Type B pancreatic cell (in vitro differentiated cells): ENCODE results near the gene AMBRA1. TPM values are rescaled to one million over a fixed set of nuclear protein-coding genes. Genes with fewer than 3 reads are reported as not detected.

Experiments
- DNase-seq: peaks from one replicate; pipeline ENCODE4 v3.0.0; 2021; ENCODE audit warnings: mixed read lengths; ENCODE audit not compliant: unreplicated experiment; ENCODE audit errors: extremely low spot score
- H3K27ac Mint-ChIP-seq: 2 replicates; pipeline ENCODE4 v1.8.0; 2021; ENCODE audit warnings: mild to moderate bottlenecking, mixed read lengths
- H3K27me3 Mint-ChIP-seq: 2 replicates; pipeline ENCODE4 v1.8.0; 2021; ENCODE audit warnings: mixed read lengths
- H3K36me3 Mint-ChIP-seq: 2 replicates; pipeline ENCODE4 v1.8.0; 2021; ENCODE audit warnings: mixed read lengths
- H3K4me1 Mint-ChIP-seq: one replicate; pipeline ENCODE4 v1.8.0; 2021; ENCODE audit warnings: mixed read lengths; ENCODE audit not compliant: unreplicated experiment
- H3K4me3 Mint-ChIP-seq: 2 replicates; pipeline ENCODE4 v1.8.0; 2021; ENCODE audit warnings: mild to moderate bottlenecking, mixed read lengths
- H3K9me3 Mint-ChIP-seq: 2 replicates; pipeline ENCODE4 v1.8.0; 2021; ENCODE audit warnings: mixed read lengths
- CTCF ChIP-seq: fragments of 200-600 bp; sonication (generic); conservative IDR thresholded peaks from 2 replicates; pipeline ENCODE4 v1.5.0; 2021; ENCODE audit warnings: antibody characterized with exemption, mild to moderate bottlenecking
- total RNA-seq: library from RNA; stranded (reverse); gene quantifications from 2 replicates; pipeline ENCODE4 v1.2.1, GENCODE V29; 2021; ENCODE audit warnings: low replicate concordance

AMBRA1 gene
- total RNA-seq, 1 donor from 2014 or later, result 38.8 TPM

- Mint-ChIP-seq H3K9me3 (no peaks in the 10 kb centered on the region), H3K27me3 (no peaks in the 10 kb centered on the region), H3K4me1 (peaks cover 15% of the 10 kb centered on the region), H3K4me3 (no peak overlapping the region), H3K27ac (no peak overlapping the region), H3K36me3 (peaks cover 3% of the 10 kb centered on the region)
- no peak for DNase-seq
- no peak for TF ChIP-seq CTCF
These were observed 135.3 kb downstream of the AMBRA1 start for GRCh38 chr11:46458491-46458890.

GRCh38 chr11:46457659-46458424, 136.0 kb downstream of the AMBRA1 start:
- Mint-ChIP-seq H3K36me3 (peaks cover 3% of the 10 kb centered on the region), H3K27ac (no peak overlapping the region), H3K4me1 (peaks cover 15% of the 10 kb centered on the region), H3K27me3 (no peaks in the 10 kb centered on the region), H3K4me3 (no peak overlapping the region), H3K9me3 (no peaks in the 10 kb centered on the region)
- no peak for DNase-seq
- no peak for TF ChIP-seq CTCF

DNA sequence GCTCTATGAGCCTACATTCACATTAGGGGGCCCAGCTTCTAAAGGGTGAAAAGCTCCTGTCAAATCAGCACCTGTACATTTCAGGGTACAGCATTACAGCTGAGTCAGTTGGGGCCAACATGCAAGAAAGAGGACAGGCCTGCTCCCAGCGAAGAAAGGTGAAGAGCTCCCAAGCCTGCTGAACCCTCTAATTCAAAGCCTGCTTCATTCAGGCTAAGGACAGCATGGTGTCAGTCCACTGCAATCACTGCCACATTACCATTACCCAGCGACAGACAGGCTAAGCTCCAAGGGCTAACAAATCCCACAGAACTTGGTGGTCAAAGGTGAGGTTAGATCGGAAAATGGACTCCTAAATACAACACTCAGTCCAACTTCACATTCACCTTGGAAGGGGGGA, 136.8 kb downstream of the AMBRA1 start:
- Mint-ChIP-seq H3K4me1 (peaks cover 15% of the 10 kb centered on the region), H3K36me3 (peaks cover 3% of the 10 kb centered on the region), H3K9me3 (no peaks in the 10 kb centered on the region), H3K27ac (no peak overlapping the region), H3K27me3 (no peaks in the 10 kb centered on the region), H3K4me3 (no peak overlapping the region)
- DNase-seq, result no peak
- no peak for TF ChIP-seq CTCF

GRCh38 chr11:46456269-46457001, 137.4 kb downstream of the AMBRA1 start:
- no peak overlapping the region for H3K4me3 Mint-ChIP-seq

DNA sequence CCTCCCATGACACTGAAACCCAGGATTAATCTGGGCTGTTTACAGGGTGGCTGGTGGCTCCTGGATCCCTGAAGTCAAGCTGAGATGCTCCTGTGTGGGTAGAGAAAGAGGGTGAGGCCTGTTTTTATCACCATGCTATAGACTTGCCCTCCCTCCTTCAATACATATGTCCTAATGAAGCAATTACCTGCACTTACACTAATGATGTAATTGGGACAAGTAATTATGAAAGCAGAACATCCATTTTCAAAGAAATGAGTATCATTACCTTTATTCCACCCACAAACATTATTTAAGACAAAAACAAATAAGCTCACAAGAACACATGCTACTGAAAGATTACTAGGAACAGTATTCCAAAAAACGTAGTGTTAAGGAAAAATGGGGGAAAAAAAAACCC, 138.0 kb downstream of the AMBRA1 start:
- H3K9me3 Mint-ChIP-seq, result no peaks in the 10 kb centered on the region
- DNase-seq, result no peak
- peaks cover 3% of the 10 kb centered on the region for H3K36me3 Mint-ChIP-seq
- peaks cover 21% of the 10 kb centered on the region for H3K4me1 Mint-ChIP-seq
- H3K4me3 Mint-ChIP-seq, result no peak overlapping the region
- no peaks in the 10 kb centered on the region for H3K27me3 Mint-ChIP-seq
- no peak for TF ChIP-seq CTCF
- H3K27ac Mint-ChIP-seq, result no peak overlapping the region

More at GRCh38 chr11:46456269-46457001, 137.4 kb downstream of the AMBRA1 start:
- Mint-ChIP-seq H3K27ac (no peak overlapping the region), H3K27me3 (no peaks in the 10 kb centered on the region), H3K9me3 (no peaks in the 10 kb centered on the region), H3K36me3 (peaks cover 3% of the 10 kb centered on the region), H3K4me1 (peaks cover 18% of the 10 kb centered on the region)
- no peak for DNase-seq
- TF ChIP-seq CTCF, result no peak
